ENCODE results near the gene AK4.
"Not testable (repeated sequence)": the region's sequence is repeated elsewhere in the genome, so short reads cannot be mapped to it uniquely, and the experiment has no call there.

AK4 gene

DNA sequence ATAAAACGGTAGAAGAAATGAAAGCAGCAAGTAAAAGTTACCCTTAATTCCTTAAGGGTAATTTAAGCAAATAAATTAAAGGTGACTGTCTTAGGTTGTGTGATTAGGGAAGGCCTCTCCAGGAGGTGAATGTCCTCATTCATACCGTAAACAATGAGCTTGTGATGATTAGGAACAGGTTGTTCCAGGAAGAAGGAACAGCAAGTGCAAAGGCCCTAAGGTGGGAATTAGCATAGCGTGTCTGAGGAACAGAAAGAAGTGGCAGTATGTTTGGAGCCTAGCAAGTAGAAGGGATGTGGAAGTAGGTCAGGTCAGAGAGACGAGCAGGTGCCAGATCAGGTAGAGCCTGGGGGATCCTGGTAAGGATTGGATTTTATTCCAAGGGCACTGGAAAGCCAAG lies 5.6 kb downstream of the AK4 start:
- Histone ChIP-seq H2AFZ (ENCODE audit: low read depth, low read length) (no peak overlapping the region), H3K9ac (ENCODE audit: low read depth, low read length) (no peak overlapping the region), H3K4me1 (ENCODE audit: insufficient read depth, low read length) (no peaks in the 10 kb centered on the region), H4K20me1 (ENCODE audit: insufficient read depth, low read length) (no peaks in the 10 kb centered on the region), H3K4me3 (ENCODE audit: low read depth in 1 of 2, low read length in 2 of 2) (no peak overlapping the region), H3K79me2 (ENCODE audit: insufficient read depth, low read length) (no peaks in the 10 kb centered on the region), H3K27me3 (ENCODE audit: insufficient read depth, low read length, poor library complexity) (peaks cover 4% of the 10 kb centered on the region), H3K4me2 (ENCODE audit: insufficient read depth, low read length) (no peak overlapping the region), H3K9me3 (ENCODE audit: insufficient read depth, low read length, severe bottlenecking) (no peaks in the 10 kb centered on the region), H3K36me3 (ENCODE audit: insufficient read depth, low read length) (no peaks in the 10 kb centered on the region), H3K27ac (ENCODE audit: low read length) (no peak overlapping the region)
- DNase-seq (no peak), ATAC-seq (ENCODE audit: insufficient read depth, low read depth) (no peak)
- TF ChIP-seq, protein P1, sequence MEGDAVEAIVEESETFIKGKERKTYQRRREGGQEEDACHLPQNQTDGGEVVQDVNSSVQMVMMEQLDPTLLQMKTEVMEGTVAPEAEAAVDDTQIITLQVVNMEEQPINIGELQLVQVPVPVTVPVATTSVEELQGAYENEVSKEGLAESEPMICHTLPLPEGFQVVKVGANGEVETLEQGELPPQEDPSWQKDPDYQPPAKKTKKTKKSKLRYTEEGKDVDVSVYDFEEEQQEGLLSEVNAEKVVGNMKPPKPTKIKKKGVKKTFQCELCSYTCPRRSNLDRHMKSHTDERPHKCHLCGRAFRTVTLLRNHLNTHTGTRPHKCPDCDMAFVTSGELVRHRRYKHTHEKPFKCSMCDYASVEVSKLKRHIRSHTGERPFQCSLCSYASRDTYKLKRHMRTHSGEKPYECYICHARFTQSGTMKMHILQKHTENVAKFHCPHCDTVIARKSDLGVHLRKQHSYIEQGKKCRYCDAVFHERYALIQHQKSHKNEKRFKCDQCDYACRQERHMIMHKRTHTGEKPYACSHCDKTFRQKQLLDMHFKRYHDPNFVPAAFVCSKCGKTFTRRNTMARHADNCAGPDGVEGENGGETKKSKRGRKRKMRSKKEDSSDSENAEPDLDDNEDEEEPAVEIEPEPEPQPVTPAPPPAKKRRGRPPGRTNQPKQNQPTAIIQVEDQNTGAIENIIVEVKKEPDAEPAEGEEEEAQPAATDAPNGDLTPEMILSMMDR (IDR thresholded peaks at IDR 0.05; ENCODE audit: borderline replicate concordance, extremely low read depth, low read length, poor library complexity, severe bottlenecking): no peak
- TF ChIP-seq EZH2 (IDR thresholded peaks at IDR 0.05; ENCODE audit: borderline replicate concordance, low read depth, low read length, severe bottlenecking): no peak

DNA sequence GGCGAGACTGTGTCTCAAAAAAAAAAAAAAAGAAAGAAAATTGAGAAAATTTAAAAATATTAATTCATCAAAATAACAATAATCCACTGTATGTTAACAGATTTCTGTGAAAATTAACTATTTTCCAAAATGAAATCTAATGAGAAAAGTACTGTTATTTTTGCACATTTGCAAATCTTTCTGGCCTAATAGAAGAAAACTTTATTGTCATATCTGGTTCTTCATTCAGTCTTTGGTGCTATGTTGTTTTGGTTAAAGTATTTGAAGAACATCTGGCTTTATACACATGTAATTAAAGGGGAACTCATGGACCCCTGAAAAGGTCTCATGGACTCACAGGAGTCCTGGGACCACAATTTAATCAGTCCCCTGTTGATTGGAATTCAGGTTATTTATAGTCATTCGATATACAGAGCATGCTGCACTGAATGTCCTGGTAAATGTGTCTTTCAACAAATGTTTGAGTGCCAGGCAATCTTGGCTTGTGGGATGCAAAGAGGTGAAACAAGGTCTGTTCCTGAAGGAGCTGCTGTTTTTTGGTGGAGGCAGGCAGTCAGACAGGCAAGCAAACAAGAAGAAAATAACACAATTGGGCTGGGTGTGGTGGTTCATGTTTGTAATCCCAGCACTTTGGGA lies 9.0 kb downstream of the AK4 start:
- H4K20me1 ChIP-seq (ENCODE audit: insufficient read depth, low read length): no peaks in the 10 kb centered on the region
- H3K4me2 ChIP-seq (ENCODE audit: insufficient read depth, low read length): no peak overlapping the region

DNA sequence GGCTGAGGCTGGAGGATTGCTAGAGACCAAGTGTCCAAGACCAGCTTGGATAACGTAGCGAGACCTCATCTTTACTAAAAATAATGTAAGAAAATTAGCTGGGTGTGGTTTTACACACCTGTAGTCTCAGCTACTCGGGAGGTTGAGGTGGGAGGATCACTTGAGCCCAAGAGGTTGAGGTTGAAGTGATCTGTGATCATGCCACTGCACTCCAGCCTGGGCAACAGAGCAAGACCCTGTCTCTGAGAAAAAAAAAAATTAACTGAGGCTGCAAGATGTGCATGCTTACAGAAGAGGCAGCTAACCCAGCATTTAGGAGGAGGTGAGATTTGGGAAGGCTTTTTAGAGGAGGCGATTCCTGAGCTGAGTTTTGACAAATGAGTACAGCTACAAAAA lies 9.5 kb downstream of the AK4 start:
- no peaks in the 10 kb centered on the region for H3K36me3 ChIP-seq (ENCODE audit: insufficient read depth, low read length)
- TF ChIP-seq, protein P1 (IDR thresholded peaks at IDR 0.05; ENCODE audit: borderline replicate concordance, extremely low read depth, low read length, poor library complexity, severe bottlenecking): no peak
- no peak for TF ChIP-seq EZH2 (IDR thresholded peaks at IDR 0.05; ENCODE audit: borderline replicate concordance, low read depth, low read length, severe bottlenecking)
- ATAC-seq (ENCODE audit: insufficient read depth, low read depth): no peak
- H3K27me3 ChIP-seq (ENCODE audit: insufficient read depth, low read length, poor library complexity): no peaks in the 10 kb centered on the region
- H3K4me3 ChIP-seq (ENCODE audit: low read depth in 1 of 2, low read length in 2 of 2): no peak overlapping the region
- no peak overlapping the region for H2AFZ ChIP-seq (ENCODE audit: low read depth, low read length)
- no peak for DNase-seq
- H3K9me3 ChIP-seq (ENCODE audit: insufficient read depth, low read length, severe bottlenecking): no peaks in the 10 kb centered on the region
- no peak overlapping the region for H3K27ac ChIP-seq (ENCODE audit: low read length)
- no peaks in the 10 kb centered on the region for H3K79me2 ChIP-seq (ENCODE audit: insufficient read depth, low read length)
- H3K9ac ChIP-seq (ENCODE audit: low read depth, low read length): no peak overlapping the region
- no peaks in the 10 kb centered on the region for H4K20me1 ChIP-seq (ENCODE audit: insufficient read depth, low read length)
- H3K4me2 ChIP-seq (ENCODE audit: insufficient read depth, low read length): no peak overlapping the region
- no peaks in the 10 kb centered on the region for H3K4me1 ChIP-seq (ENCODE audit: insufficient read depth, low read length)

More for the DNA sequence above, 9.0 kb downstream of the AK4 start:
- Histone ChIP-seq H3K9me3 (ENCODE audit: insufficient read depth, low read length, severe bottlenecking) (no peaks in the 10 kb centered on the region), H3K4me3 (ENCODE audit: low read depth in 1 of 2, low read length in 2 of 2) (no peak overlapping the region), H3K4me1 (ENCODE audit: insufficient read depth, low read length) (no peaks in the 10 kb centered on the region), H3K36me3 (ENCODE audit: insufficient read depth, low read length) (no peaks in the 10 kb centered on the region), H3K27me3 (ENCODE audit: insufficient read depth, low read length, poor library complexity) (no peaks in the 10 kb centered on the region), H3K27ac (ENCODE audit: low read length) (no peak overlapping the region), H2AFZ (ENCODE audit: low read depth, low read length) (no peak overlapping the region), H3K79me2 (ENCODE audit: insufficient read depth, low read length) (no peaks in the 10 kb centered on the region), H3K9ac (ENCODE audit: low read depth, low read length) (no peak overlapping the region)
- DNase-seq (no peak), ATAC-seq (ENCODE audit: insufficient read depth, low read depth) (no peak)
- no peak for TF ChIP-seq EZH2 (IDR thresholded peaks at IDR 0.05; ENCODE audit: borderline replicate concordance, low read depth, low read length, severe bottlenecking)
- TF ChIP-seq, protein P1 (IDR thresholded peaks at IDR 0.05; ENCODE audit: borderline replicate concordance, extremely low read depth, low read length, poor library complexity, severe bottlenecking): no peak

DNA sequence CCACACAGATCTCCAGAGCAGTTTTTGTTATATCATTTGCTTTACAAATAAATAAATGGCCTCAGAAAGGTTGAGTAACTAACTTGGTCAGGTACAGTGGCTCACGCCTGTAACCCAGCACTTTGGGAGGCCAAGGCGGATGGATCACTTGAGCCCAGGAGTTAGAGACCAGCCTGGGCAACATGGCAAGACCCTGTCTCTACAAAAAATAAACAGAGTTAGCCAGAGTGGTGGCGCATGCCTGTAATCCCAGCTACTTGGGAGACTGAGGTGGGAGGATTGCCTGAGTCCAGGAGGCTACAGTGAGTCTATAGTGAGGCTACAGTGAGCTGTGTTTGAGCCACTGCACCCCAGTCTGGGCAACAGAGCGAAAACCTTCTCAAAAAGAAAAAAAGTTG lies 11.3 kb downstream of the AK4 start:
- not testable (repeated sequence) for H3K4me1 ChIP-seq (ENCODE audit: insufficient read depth, low read length); H3K9ac ChIP-seq (ENCODE audit: low read depth, low read length); H2AFZ ChIP-seq (ENCODE audit: low read depth, low read length); H3K4me3 ChIP-seq (ENCODE audit: low read depth in 1 of 2, low read length in 2 of 2); H3K27ac ChIP-seq (ENCODE audit: low read length); ATAC-seq (ENCODE audit: insufficient read depth, low read depth); H3K9me3 ChIP-seq (ENCODE audit: insufficient read depth, low read length, severe bottlenecking); H3K4me2 ChIP-seq (ENCODE audit: insufficient read depth, low read length); H3K27me3 ChIP-seq (ENCODE audit: insufficient read depth, low read length, poor library complexity); H3K79me2 ChIP-seq (ENCODE audit: insufficient read depth, low read length); H4K20me1 ChIP-seq (ENCODE audit: insufficient read depth, low read length); DNase-seq; H3K36me3 ChIP-seq (ENCODE audit: insufficient read depth, low read length)

Data from DND-41 (cell line).